Measurements from ENCODE around the gene RPS6KB1. TPM values are rescaled to one million over a fixed set of nuclear protein-coding genes. Genes with fewer than 3 reads are reported as not detected.
"Not testable (repeated sequence)": the region's sequence is repeated elsewhere in the genome, so short reads cannot be mapped to it uniquely, and the experiment has no call there.

Gene RPS6KB1
- total RNA-seq, 2 donors from 2014 or later = 24.1 to 26.8 TPM

DNA sequence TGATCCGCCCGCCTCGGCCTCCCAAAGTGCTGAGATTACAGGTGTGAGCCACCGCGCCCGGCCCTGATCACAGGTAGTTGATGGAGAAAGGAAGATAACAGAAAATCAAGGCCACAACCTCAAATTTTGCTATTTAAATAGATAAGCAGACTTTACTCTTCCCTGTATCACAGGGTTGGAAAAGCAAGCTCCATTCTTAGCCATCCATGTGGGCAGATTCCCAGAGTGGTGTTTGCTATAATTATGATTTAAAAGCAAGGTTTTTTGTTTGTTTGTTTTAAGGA is 44.6 kb upstream of the RPS6KB1 start:
- H3K27me3 ChIP-seq = no peaks in the 10 kb centered on the region
- peaks cover 33% of the 10 kb centered on the region for H3K4me1 ChIP-seq
- no peaks in the 10 kb centered on the region for H3K9me3 ChIP-seq
- intact Hi-C loops (cut with DNase I) = no loop called here
- H3K27ac ChIP-seq = peak overlapping the region; percentile 100
- H3K36me3 ChIP-seq = no peaks in the 10 kb centered on the region
- TF ChIP-seq, protein P1, sequence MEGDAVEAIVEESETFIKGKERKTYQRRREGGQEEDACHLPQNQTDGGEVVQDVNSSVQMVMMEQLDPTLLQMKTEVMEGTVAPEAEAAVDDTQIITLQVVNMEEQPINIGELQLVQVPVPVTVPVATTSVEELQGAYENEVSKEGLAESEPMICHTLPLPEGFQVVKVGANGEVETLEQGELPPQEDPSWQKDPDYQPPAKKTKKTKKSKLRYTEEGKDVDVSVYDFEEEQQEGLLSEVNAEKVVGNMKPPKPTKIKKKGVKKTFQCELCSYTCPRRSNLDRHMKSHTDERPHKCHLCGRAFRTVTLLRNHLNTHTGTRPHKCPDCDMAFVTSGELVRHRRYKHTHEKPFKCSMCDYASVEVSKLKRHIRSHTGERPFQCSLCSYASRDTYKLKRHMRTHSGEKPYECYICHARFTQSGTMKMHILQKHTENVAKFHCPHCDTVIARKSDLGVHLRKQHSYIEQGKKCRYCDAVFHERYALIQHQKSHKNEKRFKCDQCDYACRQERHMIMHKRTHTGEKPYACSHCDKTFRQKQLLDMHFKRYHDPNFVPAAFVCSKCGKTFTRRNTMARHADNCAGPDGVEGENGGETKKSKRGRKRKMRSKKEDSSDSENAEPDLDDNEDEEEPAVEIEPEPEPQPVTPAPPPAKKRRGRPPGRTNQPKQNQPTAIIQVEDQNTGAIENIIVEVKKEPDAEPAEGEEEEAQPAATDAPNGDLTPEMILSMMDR (IDR thresholded peaks at IDR 0.05) = no peak
- peak overlapping the region; percentile 4 for H3K4me3 ChIP-seq
- peak overlapping the region in 1 of 2 donors; percentile 96 for H3K9ac ChIP-seq (ENCODE audit: low read depth in 2 of 2, low read length in 2 of 2)
- peak; percentile 35 for DNase-seq

DNA sequence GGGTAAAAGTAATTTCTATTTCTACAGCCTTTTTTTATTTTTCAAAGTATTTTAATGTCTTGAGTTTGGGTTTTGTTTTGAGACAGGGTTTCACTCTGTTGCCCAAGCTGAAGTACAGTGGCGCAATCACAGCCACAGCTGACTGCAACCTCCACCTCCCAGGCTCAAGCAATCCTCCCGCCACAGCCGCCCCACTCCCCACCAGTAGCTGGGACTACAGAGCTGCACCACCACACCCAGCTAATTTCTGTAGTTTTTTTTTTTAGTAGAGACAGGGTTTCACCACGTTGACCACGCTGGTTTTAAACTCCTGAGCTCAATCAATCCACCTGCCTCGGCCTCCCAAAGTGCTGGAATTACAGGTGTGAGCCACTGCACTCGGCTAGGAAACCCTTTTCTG is 44.1 kb upstream of the RPS6KB1 start:
- H3K27me3 ChIP-seq = no peaks in the 10 kb centered on the region
- peaks cover 36% of the 10 kb centered on the region for H3K4me1 ChIP-seq
- H3K27ac ChIP-seq = peak overlapping the region; percentile 100
- H3K9me3 ChIP-seq = no peaks in the 10 kb centered on the region
- peak overlapping the region; percentile 37 to 96 for H3K9ac ChIP-seq (ENCODE audit: low read depth in 2 of 2, low read length in 2 of 2)
- intact Hi-C loops (cut with DNase I) = no loop called here
- peak; percentile 79 for DNase-seq
- H3K36me3 ChIP-seq = no peaks in the 10 kb centered on the region
- TF ChIP-seq, protein P1 (IDR thresholded peaks at IDR 0.05) = no peak
- no peak overlapping the region for H3K4me3 ChIP-seq

DNA sequence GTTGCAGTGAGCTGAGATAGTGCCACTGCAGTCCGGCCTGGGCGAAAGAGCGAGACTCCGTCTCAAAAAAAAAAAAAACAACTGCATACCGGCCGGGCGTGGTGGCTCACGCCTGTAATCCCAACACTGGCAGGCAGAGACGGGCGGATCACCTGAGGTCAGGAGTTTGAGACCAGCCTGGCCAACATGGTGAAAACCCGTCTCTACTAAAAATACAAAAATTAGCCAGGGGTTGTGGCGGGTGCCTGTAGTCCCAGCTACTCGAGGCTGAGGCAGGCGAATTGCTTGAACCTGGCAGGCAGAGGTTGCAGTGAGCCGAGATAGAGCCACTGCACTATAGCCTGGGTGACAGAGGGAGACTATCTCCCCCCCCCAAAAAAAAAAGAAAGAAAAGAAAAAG is 42.6 kb upstream of the RPS6KB1 start:
- H3K9me3 ChIP-seq; intact Hi-C loops (cut with DNase I); H3K36me3 ChIP-seq; H3K27me3 ChIP-seq; H3K4me3 ChIP-seq: not testable (repeated sequence)
- Histone ChIP-seq H3K4me1 (peaks cover 30% of the 10 kb centered on the region), H3K9ac (ENCODE audit: low read depth in 2 of 2, low read length in 2 of 2) (peak overlapping the region in 1 of 2 donors; percentile 96), H3K27ac (peak overlapping the region; percentile 100)
- peak; percentile 39 for DNase-seq

DNA sequence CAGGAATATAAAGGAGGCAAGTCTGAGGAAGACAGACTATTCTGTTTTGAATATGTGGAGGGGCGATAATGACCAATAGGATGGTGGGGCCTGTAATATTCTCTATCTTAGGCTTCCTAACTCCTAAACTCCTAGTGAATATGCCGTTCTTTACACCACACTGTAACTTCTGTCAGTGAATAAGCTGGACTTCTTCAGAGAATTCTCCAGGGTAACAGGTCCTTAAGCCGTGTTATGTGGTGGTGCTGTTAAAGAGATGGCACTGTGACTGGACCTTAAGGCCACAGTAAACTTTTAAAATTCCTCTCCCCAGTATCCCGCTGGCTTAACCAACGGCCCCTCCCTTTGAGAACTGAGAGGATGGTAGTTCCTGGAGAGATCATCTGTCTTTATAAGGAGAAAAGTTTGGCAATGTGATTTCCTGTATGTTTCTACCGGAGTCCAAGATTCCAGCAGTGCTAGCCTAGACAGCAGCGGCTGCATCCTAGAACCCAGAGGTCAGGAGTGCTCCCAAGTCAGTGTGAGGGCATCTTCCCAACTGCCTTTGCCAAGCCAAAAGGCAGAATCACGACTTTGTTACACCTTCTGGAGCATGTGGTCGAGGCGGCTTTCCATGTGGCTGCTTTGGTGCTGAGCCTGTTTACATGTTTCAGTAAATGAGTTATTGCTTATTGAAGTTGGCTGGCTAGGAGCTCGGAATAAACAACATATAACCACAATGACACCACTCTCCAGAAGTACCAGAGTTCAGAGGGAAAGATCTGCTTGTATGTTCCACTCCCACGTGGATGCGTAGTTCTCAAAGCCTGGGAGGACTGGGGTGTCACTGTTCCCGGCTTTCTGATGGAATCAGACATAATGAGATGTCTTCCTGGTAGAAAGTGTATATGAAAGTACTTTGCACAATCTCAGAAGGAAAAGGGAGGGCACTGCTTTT is 41.2 kb upstream of the RPS6KB1 start:
- no peaks in the 10 kb centered on the region for H3K36me3 ChIP-seq
- H3K4me1 ChIP-seq = peaks cover 23% of the 10 kb centered on the region
- peak overlapping the region; percentile 100 for H3K27ac ChIP-seq
- peak; percentile 52 for DNase-seq
- TF ChIP-seq, protein P1 (IDR thresholded peaks at IDR 0.05) = no peak
- H3K9ac ChIP-seq (ENCODE audit: low read depth in 2 of 2, low read length in 2 of 2) = peak overlapping the region in 1 of 2 donors; percentile 73
- H3K4me3 ChIP-seq = no peak overlapping the region
- H3K27me3 ChIP-seq = no peaks in the 10 kb centered on the region
- intact Hi-C loops (cut with DNase I) = no loop called here
- H3K9me3 ChIP-seq = no peaks in the 10 kb centered on the region

DNA sequence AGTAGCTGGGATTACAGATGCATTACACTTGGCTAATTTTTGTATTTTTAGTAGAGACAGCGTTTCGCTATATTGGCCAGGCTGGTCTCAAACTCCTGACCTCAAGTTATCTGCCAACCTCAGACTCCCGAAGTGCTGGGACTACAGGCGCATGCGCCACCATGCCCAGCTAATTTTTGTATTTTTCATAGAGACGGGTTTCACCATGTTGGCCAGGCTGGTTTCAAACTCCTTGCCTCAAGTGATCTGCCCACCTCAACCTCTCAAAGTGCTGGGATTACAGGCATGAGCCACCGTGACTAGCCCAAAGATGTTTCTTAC is 40.1 kb upstream of the RPS6KB1 start:
- H3K9me3 ChIP-seq; H3K9ac ChIP-seq (ENCODE audit: low read depth in 2 of 2, low read length in 2 of 2); H3K4me3 ChIP-seq; H3K36me3 ChIP-seq; DNase-seq; intact Hi-C loops (cut with DNase I); H3K27me3 ChIP-seq: not testable (repeated sequence)
- Histone ChIP-seq H3K4me1 (peaks cover 13% of the 10 kb centered on the region), H3K27ac (peak overlapping the region; percentile 100)

DNA sequence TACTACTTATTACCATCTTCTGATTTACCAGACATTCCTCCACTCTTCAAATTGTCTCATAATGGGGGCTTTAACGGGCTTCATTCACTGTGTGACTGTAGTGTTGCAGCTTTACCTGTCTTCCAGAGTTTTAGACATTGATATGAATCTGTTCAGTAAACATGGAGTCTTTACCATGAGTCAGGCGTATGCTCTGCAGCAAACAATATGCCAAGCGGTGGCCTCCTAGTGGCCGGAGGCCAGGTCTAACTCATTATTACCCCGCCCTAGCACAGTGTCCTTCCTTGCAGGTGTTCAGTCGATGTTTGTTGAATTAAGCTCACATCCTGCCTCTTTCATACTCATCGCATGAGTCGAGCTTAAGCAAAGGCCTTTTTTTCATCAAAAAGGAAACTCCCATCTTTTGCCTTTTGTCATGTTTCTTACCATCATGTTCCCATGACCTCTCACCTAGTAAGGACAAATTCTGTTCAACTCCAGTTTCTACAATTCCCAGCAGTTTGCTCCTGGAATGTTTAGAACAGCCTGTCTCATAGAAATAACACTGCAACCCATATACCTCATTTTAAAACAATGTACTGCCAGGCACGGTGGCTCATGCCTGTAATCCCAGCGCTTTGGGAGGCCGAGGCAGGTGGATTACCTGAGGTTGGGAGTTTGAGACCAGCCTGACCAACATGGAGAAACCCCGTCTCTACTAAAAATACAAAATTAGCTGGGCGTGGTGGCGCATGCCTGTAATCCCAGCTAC is 39.6 kb upstream of the RPS6KB1 start:
- peak; percentile 80 for DNase-seq

DNA sequence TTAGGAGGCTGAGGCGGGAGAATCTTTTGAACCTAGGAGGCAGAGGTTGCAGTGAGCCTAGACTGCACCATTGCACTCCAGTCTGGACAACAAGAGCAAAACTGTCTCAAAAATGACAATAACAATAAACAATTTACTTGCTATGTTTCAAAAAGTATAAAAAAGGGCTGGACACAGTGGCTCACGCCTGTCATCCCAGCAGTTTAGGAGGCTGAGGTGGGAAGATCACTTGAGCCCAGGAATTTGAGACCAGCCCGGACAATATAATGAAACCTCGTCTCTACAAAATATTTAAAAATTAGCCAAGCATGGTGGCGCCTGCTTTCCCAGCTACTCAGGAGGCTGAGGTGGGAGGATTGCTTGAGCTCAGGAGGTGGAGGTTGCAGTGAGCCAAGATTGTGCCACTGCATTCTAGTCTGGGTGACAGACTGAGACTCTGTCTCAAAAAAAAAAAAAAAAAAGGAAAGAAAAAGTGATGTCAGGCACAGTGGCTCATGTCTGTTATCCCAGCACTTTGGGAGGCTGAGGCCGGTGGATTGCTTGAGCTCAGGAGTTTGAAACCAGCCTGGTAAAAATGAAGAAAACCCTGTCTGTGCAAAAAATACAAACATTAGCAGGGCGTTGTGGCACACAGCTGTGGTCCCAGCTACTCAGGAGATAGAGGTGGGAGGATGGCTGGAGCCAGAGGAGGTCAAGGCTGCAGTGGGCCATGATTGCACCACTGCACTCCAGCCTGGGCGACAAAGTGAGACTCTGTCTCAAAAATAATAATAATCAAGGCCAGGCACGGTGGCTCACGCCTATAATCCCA is 38.8 kb upstream of the RPS6KB1 start:
- DNase-seq; H3K27me3 ChIP-seq; H3K9ac ChIP-seq (ENCODE audit: low read depth in 2 of 2, low read length in 2 of 2); H3K4me1 ChIP-seq; intact Hi-C loops (cut with DNase I); H3K4me3 ChIP-seq; H3K36me3 ChIP-seq; H3K9me3 ChIP-seq: not testable (repeated sequence)
- H3K27ac ChIP-seq = peak overlapping the region; percentile 100

More for the DNA sequence above, 39.6 kb upstream of the RPS6KB1 start:
- TF ChIP-seq, protein P1 (IDR thresholded peaks at IDR 0.05) = peak; percentile 51
- no peaks in the 10 kb centered on the region for H3K9me3 ChIP-seq
- H3K36me3 ChIP-seq = no peaks in the 10 kb centered on the region
- peak overlapping the region; percentile 100 for H3K27ac ChIP-seq
- H3K4me1 ChIP-seq = peaks cover 12% of the 10 kb centered on the region
- no peak overlapping the region for H3K9ac ChIP-seq (ENCODE audit: low read depth in 2 of 2, low read length in 2 of 2)
- intact Hi-C loops (cut with DNase I) = no loop called here
- H3K4me3 ChIP-seq = no peak overlapping the region
- no peaks in the 10 kb centered on the region for H3K27me3 ChIP-seq
